HepG2 (cell line): ENCODE data around the gene GPR17. TPM values are rescaled to one million over a fixed set of nuclear protein-coding genes. Genes with fewer than 3 reads are reported as not detected.
A peak's percentile ranks its signal among the peaks of the same experiment; 100 is the strongest.

ENCODE experiments used
- BRD4 ChIP-seq: sonication (generic); formaldehyde crosslinking; IDR thresholded peaks from 2 replicates; pipeline ENCODE4 v1.4.0; 2020; ENCODE audit warnings: missing genetic modification reagents
- DNMT3B ChIP-seq: conservative IDR thresholded peaks from 2 replicates; pipeline ENCODE4 v1.6.1; 2016; ENCODE audit warnings: missing biosample characterization, control low read depth
- EHMT2 ChIP-seq: fragments of 200-600 bp; sonication (generic); IDR thresholded peaks from 2 replicates; pipeline ENCODE4 v1.7.0; 2017; ENCODE audit warnings: antibody characterized with exemption, low read depth, low read length, borderline replicate concordance
- NFRKB ChIP-seq: fragments of 450-650 bp; IDR thresholded peaks from 2 replicates; pipeline ENCODE4 v1.6.1; 2017
- NR2F1 ChIP-seq, 2 experiments: fragments of 450-650 bp in 1 of 2; formaldehyde crosslinking in 1 of 2; IDR thresholded peaks; 2 replicates each; pipeline versions ENCODE4 v1.5.0 to v1.6.1; 2016 to 2020; ENCODE audit warnings: mild to moderate bottlenecking in 1 of 2, missing compliant biosample characterization in 1 of 2, missing genetic modification reagents in 1 of 2, moderate library complexity in 1 of 2
- SATB2 ChIP-seq: sonication (generic); formaldehyde crosslinking; IDR thresholded peaks from 2 replicates; pipeline ENCODE4 v1.5.0; 2020; ENCODE audit warnings: missing genetic modification reagents
- SMC3 ChIP-seq: IDR thresholded peaks from 2 replicates; pipeline ENCODE4 v1.6.1; 2011; ENCODE audit warnings: low read length, improper control_type of control experiment
- ZNF230 ChIP-seq: sonication (generic); formaldehyde crosslinking; IDR thresholded peaks from 2 replicates; pipeline ENCODE4 v1.4.0; 2020; ENCODE audit warnings: mild to moderate bottlenecking, missing genetic modification reagents
- ZNF44 ChIP-seq: sonication (generic); formaldehyde crosslinking; IDR thresholded peaks from 2 replicates; pipeline ENCODE4 v1.5.1; 2020; ENCODE audit warnings: mild to moderate bottlenecking, missing genetic modification reagents
- ZNF446 ChIP-seq: sonication (generic); formaldehyde crosslinking; IDR thresholded peaks from 2 replicates; pipeline ENCODE4 v1.5.0; 2020; ENCODE audit warnings: mild to moderate bottlenecking, missing genetic modification reagents
- ZNF484 ChIP-seq: sonication (generic); formaldehyde crosslinking; IDR thresholded peaks from 2 replicates; pipeline ENCODE4 v1.5.1; 2020; ENCODE audit warnings: mild to moderate bottlenecking, low read depth, missing genetic modification reagents, borderline replicate concordance
- ZNF788 ChIP-seq: sonication (generic); formaldehyde crosslinking; IDR thresholded peaks from 2 replicates; pipeline ENCODE4 v1.5.0; 2020; ENCODE audit warnings: mild to moderate bottlenecking, missing genetic modification reagents, borderline replicate concordance
- polyA plus RNA-seq, 8 experiments: library from polyadenylated mRNA; depleted of rRNA in 3 of 8; stranded (reverse) in 7 of 8; unstranded in 1 of 8; fragments of >200 nt; fragmentation: Illumina TruSeq in 4 of 8; extraction: Trizol in 4 of 8; gene quantifications; 2 replicates each; pipeline versions ENCODE4 v1.2.1 to v1.2.3, GENCODE V29; 2011 to 2016; ENCODE audit warnings: low read depth in 4 of 8, missing spikeins in 1 of 8, mixed read lengths in 1 of 8; ENCODE audit not compliant: insufficient read depth in 1 of 8
- total RNA-seq, 5 experiments: library from RNA; depleted of rRNA; stranded (reverse); fragments of >200 nt; fragmentation: Illumina TruSeq; extraction: Trizol; gene quantifications; 2 replicates each; pipeline ENCODE4 v1.2.3, GENCODE V29; 2016; ENCODE audit warnings: low read depth in 1 of 5
- TF ChIP-seq, protein P1 (sequence below): sonication (generic); formaldehyde crosslinking; IDR thresholded peaks from 2 replicates; pipeline ENCODE4 v1.4.0; 2020; ENCODE audit warnings: mild to moderate bottlenecking, missing genetic modification reagents
- TF ChIP-seq, protein P2 (sequence below): sonication (generic); formaldehyde crosslinking; IDR thresholded peaks from one replicate; pipeline ENCODE4 v1.5.1; 2020; ENCODE audit warnings: mild to moderate bottlenecking, missing genetic modification reagents; ENCODE audit errors: not compliant biosample characterization
- TF ChIP-seq, protein P3 (sequence below): sonication (generic); formaldehyde crosslinking; IDR thresholded peaks from 2 replicates; pipeline ENCODE4 v1.5.1; 2020; ENCODE audit warnings: missing genetic modification reagents, mild to moderate bottlenecking, borderline replicate concordance

GPR17 gene
- total and polyA plus RNA-seq, 2 of the 13 experiments (the other 11 are each of a cell fraction or from before 2014, with no cell fraction given), result not detected

DNA sequence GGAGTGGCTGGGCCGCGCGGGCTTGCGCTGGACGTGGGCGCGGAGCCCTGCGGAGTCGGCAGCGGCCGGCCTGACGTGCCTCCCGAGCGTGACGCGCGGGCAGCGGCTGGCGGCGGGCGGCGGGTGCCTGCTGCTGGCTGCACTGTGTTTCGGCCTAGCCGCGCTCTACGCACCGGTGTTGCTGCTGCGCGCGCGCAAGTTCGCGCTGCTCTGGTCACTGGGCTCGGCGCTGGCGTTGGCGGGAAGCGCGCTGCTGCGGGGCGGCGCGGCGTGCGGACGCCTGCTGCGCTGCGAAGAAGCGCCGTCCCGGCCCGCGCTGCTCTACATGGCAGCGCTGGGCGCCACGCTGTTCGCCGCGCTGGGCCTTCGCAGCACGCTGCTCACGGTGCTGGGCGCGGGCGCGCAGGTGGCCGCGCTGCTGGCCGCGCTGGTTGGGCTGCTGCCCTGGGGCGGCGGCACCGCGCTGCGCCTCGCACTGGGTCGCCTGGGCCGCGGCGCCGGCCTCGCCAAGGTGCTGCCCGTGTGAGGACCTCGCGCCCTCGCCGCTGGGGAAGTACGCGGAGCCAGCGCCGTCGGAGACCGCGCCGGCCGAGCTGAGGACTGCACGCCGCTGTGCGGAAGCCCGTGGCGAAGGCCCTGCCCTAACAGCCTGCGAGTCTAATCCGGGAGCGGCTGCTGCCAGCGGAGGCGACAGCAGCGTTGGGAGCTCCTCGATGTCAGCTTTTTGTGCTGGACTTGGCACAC, 55.9 kb downstream of the GPR17 start (continued):
- TF ChIP-seq, protein P1, sequence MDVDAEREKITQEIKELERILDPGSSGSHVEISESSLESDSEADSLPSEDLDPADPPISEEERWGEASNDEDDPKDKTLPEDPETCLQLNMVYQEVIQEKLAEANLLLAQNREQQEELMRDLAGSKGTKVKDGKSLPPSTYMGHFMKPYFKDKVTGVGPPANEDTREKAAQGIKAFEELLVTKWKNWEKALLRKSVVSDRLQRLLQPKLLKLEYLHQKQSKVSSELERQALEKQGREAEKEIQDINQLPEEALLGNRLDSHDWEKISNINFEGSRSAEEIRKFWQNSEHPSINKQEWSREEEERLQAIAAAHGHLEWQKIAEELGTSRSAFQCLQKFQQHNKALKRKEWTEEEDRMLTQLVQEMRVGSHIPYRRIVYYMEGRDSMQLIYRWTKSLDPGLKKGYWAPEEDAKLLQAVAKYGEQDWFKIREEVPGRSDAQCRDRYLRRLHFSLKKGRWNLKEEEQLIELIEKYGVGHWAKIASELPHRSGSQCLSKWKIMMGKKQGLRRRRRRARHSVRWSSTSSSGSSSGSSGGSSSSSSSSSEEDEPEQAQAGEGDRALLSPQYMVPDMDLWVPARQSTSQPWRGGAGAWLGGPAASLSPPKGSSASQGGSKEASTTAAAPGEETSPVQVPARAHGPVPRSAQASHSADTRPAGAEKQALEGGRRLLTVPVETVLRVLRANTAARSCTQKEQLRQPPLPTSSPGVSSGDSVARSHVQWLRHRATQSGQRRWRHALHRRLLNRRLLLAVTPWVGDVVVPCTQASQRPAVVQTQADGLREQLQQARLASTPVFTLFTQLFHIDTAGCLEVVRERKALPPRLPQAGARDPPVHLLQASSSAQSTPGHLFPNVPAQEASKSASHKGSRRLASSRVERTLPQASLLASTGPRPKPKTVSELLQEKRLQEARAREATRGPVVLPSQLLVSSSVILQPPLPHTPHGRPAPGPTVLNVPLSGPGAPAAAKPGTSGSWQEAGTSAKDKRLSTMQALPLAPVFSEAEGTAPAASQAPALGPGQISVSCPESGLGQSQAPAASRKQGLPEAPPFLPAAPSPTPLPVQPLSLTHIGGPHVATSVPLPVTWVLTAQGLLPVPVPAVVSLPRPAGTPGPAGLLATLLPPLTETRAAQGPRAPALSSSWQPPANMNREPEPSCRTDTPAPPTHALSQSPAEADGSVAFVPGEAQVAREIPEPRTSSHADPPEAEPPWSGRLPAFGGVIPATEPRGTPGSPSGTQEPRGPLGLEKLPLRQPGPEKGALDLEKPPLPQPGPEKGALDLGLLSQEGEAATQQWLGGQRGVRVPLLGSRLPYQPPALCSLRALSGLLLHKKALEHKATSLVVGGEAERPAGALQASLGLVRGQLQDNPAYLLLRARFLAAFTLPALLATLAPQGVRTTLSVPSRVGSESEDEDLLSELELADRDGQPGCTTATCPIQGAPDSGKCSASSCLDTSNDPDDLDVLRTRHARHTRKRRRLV (CRISPR knock-in tag), result no peak
- TF ChIP-seq NFRKB (no peak), EHMT2 (no peak), ZNF230 (no peak), ZNF446 (CRISPR knock-in tag) (peak; percentile 7; the same call in 1 of the 2 replicates), ZNF484 (CRISPR knock-in tag) (no peak), DNMT3B (CRISPR knock-in tag) (no peak; the same call in 1 of the 2 replicates), ZNF788 (CRISPR knock-in tag) (peak; percentile 86; the same call in 1 of the 2 replicates), SMC3 (peak; percentile 14; the same call in 1 of the 2 replicates), BRD4 (CRISPR knock-in tag) (peak; percentile 81), SATB2 (CRISPR knock-in tag) (0 out of 2 replicates have a peak, but pooled peaks have one; percentile 72), ZNF44 (CRISPR knock-in tag) (peak; percentile 77; the same call in 1 of the 2 replicates), NR2F1 (CRISPR knock-in tag; IDR thresholded peaks at IDR 0.05) (no peak)
- TF ChIP-seq, protein P2, sequence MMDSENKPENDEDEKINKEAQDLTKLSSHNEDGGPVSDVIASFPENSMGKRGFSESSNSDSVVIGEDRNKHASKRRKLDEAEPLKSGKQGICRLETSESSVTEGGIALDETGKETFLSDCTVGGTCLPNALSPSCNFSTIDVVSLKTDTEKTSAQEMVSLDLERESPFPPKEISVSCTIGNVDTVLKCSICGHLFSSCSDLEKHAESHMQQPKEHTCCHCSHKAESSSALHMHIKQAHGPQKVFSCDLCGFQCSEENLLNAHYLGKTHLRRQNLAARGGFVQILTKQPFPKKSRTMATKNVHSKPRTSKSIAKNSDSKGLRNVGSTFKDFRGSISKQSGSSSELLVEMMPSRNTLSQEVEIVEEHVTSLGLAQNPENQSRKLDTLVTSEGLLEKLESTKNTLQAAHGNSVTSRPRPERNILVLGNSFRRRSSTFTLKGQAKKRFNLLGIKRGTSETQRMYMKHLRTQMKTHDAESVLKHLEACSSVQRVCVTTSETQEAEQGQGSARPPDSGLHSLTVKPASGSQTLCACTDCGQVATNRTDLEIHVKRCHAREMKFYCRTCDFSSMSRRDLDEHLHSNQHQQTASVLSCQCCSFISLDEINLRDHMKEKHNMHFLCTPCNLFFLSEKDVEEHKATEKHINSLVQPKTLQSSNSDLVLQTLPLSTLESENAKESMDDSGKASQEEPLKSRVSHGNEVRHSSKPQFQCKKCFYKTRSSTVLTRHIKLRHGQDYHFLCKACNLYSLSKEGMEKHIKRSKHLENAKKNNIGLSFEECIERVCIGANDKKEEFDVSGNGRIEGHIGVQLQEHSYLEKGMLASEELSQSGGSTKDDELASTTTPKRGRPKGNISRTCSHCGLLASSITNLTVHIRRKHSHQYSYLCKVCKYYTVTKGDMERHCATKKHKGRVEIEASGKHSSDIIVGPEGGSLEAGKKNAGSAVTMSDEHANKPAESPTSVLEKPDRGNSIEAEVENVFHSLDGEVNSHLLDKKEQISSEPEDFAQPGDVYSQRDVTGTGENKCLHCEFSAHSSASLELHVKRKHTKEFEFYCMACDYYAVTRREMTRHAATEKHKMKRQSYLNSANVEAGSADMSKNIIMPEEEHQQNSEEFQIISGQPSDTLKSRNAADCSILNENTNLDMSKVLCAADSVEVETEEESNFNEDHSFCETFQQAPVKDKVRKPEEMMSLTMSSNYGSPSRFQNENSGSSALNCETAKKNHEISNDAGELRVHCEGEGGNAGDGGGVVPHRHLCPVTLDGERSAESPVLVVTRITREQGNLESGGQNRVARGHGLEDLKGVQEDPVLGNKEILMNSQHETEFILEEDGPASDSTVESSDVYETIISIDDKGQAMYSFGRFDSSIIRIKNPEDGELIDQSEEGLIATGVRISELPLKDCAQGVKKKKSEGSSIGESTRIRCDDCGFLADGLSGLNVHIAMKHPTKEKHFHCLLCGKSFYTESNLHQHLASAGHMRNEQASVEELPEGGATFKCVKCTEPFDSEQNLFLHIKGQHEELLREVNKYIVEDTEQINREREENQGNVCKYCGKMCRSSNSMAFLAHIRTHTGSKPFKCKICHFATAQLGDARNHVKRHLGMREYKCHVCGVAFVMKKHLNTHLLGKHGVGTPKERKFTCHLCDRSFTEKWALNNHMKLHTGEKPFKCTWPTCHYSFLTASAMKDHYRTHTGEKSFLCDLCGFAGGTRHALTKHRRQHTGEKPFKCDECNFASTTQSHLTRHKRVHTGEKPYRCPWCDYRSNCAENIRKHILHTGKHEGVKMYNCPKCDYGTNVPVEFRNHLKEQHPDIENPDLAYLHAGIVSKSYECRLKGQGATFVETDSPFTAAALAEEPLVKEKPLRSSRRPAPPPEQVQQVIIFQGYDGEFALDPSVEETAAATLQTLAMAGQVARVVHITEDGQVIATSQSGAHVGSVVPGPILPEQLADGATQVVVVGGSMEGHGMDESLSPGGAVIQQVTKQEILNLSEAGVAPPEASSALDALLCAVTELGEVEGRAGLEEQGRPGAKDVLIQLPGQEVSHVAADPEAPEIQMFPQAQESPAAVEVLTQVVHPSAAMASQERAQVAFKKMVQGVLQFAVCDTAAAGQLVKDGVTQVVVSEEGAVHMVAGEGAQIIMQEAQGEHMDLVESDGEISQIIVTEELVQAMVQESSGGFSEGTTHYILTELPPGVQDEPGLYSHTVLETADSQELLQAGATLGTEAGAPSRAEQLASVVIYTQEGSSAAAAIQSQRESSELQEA (CRISPR knock-in tag), result peak; percentile 91
- TF ChIP-seq, protein P3, sequence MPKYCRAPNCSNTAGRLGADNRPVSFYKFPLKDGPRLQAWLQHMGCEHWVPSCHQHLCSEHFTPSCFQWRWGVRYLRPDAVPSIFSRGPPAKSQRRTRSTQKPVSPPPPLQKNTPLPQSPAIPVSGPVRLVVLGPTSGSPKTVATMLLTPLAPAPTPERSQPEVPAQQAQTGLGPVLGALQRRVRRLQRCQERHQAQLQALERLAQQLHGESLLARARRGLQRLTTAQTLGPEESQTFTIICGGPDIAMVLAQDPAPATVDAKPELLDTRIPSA, result 0 out of 2 replicates have a peak, but pooled peaks have one; percentile 65
